GM19395 (cell line): ENCODE data around the gene C2CD3.
A peak's percentile ranks its signal among the peaks of the same experiment; 100 is the strongest.

Source experiments
- ATAC-seq: cut with Tn5 transposase; IDR thresholded peaks from one replicate; pipeline ENCODE4 v1.9.1; 2021; ENCODE audit warnings: mild to moderate bottlenecking, moderate library complexity; ENCODE audit not compliant: unreplicated experiment

The C2CD3 gene, protein sequence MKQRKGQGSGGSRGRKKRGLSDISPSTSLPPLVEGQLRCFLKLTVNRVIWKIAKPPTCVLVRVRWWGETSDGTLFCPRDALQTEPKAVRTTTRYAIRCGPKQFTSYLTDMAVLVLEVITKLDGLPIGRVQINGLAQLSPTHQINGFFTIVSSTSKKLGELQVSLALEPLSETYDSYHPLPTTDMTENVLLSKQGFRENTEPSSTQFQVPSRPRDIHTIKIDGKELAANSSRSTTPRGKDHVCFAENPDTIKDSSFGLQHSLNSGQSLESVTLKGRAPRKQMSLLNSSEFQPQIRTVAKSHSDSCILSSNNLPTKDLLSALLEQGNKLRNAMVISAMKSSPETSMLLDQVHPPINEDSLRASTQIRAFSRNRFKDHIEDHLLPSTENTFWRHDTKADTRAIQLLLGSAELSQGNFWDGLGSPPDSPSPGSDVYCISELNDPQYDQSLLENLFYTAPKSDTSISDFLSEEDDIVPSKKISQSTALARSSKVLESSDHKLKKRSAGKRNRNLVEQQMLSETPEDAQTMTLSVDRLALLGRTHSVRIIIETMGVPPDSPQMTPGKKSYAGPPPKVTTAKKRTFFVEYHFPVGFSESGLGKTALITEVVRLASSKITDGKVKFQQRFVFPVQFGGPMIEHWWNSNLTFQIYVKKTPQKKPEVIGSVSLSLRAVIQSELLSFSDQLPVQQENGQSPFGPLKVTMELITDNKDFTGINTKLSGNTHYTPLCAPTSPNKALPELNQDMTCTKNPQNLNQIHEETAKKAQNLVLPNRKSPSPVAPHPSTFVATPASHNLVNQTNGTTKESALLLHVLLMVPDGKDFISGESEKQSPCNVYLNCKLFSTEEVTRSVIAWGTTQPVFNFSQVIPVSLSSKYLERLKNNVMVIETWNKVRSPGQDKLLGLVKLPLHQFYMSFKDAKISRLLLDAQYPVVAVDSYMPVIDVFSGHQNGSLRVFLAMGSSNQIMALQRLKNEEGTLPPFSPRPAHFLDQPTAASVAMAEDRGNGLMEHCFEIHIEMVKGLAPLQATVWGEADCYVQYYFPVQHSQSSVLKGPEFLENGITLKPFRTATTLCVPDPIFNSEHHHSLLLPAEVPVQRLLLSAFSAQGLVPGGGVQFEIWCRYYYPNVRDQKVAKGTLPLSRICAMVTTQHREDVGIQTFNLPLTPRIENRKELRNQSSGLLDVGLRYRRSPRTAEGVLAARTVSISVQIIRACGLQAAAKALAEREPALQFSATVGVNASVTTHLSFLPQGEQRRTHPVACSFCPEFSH (N-terminal part only)

DNA sequence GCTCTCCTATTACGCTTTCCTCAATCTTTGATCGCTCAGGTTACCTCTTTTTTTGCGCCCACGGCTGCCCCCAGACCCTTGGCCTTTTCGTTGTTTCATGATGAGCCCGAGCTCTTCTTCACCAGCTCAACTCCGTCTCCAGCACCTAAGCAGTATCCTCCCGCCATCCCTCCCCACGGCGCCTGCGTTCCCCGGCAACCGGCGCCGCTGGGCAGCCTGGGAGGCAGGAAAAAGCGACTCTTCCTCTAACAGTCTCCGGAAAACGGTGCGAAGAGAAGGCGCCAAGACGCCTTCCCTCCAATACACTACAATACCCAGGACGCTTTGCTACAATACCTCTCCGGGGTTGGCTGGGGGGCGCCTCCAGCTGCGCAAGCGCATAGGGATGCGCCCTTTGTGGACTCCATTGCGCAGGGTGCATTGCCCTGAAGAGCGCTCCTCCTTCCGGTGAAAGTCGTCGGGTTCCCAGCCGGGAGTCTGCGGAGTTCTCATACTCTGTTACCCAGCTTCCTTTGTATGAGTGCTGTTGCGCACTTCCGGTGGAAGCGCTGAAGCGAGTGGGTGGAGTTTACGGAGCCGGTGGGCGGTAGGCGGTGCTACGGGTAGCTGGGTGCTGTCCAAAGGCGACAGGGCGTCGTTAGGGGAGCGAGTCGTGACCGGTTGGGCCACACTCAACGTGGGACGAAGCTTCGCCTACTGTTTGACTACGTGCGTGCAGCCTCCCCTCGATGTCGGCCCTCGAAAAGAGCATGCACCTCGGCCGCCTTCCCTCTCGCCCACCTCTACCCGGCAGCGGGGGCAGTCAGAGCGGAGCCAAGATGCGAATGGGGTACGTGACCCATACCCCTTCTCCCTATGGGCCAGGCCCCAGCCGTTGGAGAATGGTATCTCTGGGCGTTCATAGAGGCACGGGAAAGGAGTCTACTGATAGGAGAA is at the start of gene C2CD3, which contains the start of gene PPME1:
TSS of gene C2CD3 (minus strand) at position 309 of the 936 bp plus-strand sequence. CDS start at position 99, 210 bp downstream.
TSS of gene PPME1 (plus strand) at position 596 of the 936 bp plus-strand sequence. CDS start at position 729, 133 bp downstream.
- peak; percentile 97 for ATAC-seq

GRCh38 chr11:74220376-74220775 is 49.6 kb upstream of the C2CD3 start:
- ATAC-seq: no peak

- ATAC-seq: no peak
Observed at GRCh38 chr11:74212533-74212932, 41.7 kb upstream of the C2CD3 start.

- no peak for ATAC-seq
Observed at GRCh38 chr11:74208507-74208906, 37.7 kb upstream of the C2CD3 start.

- ATAC-seq: no peak
Observed at GRCh38 chr11:74206746-74207145, 35.9 kb upstream of the C2CD3 start.

- no peak for ATAC-seq
Observed at GRCh38 chr11:74205181-74205580, 34.4 kb upstream of the C2CD3 start.

- no peak for ATAC-seq
Observed at GRCh38 chr11:74204701-74205100, 33.9 kb upstream of the C2CD3 start.

DNA sequence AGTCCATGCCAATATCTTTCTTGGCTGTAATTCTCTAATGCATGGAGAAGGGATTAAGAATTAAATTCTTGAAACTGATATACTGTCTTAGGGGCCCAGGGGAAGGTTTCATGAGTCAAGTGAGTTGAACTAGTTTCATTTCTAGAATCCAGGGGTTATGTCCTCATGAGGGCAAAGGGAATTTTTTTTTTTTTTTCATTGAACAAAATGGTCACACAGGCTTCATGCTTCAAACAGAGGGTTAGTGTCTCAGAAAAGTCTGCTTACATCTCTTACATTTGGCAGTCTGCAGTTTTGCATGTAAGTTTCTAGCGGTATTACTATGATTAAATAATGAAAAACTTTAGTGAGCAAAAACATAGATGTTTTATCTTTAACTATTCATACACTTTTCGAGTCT is 33.2 kb upstream of the C2CD3 start:
- ATAC-seq: no peak

DNA sequence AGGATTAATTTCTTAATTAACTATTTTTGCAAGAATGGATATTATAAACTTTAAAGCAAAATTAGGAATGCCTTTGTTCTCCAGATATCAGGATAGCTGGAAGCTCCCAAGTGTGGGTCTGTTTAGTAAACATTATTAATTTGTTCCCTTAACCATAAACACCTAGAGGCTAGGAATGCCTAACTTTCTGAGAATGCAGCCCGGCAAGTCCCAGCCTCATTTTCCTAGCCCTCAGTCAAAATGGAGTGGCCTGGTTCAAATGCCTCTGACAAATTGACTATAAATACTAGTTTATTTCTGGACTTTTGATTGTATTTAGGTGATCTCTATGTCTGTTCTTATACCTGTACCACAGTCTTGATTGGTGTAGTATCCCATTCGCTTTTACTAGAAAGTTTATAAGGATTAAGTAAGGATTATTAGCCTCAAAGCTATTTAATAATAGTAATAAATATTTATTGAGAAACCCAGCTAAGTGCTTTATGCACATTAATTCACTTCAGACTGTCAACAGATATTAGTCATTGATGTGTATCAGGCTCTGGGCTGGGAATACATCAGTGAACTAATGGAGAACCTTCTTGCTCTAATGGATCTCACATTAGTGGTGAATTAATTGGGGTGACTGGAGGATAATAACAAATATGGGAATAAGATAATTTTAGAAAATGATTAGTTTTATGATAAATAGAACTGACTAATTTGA is 26.1 kb upstream of the C2CD3 start:
- ATAC-seq: no peak

GRCh38 chr11:74195828-74196227 is 25.0 kb upstream of the C2CD3 start:
- no peak for ATAC-seq

GRCh38 chr11:74185695-74186094 is 14.9 kb upstream of the C2CD3 start:
- no peak for ATAC-seq

GRCh38 chr11:74185285-74185684 is 14.5 kb upstream of the C2CD3 start:
- no peak for ATAC-seq

GRCh38 chr11:74182635-74183034 is 11.8 kb upstream of the C2CD3 start:
- ATAC-seq: no peak

- ATAC-seq: no peak
Observed at GRCh38 chr11:74179234-74180052, 8.6 kb upstream of the C2CD3 start.

DNA sequence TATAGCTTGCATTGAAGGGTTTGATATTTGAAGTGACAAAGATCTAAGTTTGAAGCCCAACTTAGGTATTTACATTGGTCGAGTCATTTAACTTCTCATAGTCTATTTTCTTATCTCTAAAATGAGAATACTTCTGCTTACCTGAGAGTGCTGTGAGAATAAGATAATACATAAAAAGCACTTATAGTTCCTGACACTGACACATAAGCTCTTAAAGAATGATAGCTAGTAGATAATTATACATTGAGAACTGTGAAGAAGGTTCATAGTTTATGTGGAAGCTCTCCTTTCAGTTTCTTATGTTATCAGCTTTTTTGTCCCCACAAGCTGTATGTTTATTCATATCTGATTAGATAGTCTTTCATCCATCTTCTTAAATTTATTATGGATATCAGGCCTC is 5.1 kb upstream of the C2CD3 start:
- no peak for ATAC-seq

- ATAC-seq: no peak
Observed at GRCh38 chr11:74171997-74172396, 1.2 kb upstream of the C2CD3 start.

- ATAC-seq: no peak
Observed at GRCh38 chr11:74171630-74171968, 797 bp upstream of the C2CD3 start.

DNA sequence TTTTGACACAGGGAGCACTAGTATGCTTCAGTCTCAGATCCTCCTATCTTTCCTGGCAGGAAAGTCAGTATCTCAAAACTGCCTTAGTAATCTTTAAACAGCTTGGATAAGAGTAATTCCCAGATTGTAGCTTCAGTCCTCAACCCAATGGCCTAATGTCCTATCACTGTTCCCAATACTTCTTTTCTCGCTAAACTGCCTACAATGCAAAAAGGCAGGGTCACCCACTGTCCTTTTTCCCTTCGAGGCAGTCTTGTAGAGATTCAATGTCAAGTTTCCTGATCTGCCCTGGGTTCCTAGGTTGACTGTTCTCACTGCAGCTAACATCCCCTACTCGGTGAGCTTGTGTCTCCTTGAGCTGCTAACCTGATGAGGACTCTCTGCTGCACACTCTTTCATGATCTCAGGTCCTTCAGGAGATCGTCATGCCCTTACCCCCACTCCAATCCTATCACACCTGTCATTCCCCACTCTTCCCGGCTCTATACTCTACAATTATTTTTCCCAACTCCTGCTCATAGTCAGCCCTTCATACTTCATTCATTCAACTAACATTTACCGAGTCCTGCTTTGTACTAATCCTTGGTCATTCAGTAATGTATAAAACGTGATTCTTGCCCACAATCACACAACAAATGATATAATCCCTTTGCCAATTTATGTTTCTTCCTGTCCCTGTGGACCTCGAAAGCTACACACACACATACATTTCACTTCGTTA is 904 bp downstream of the C2CD3 start:
- ATAC-seq: no peak
